Stomach (tissue), 4 donors: Measurements from ENCODE around the gene DOCK1.

Experiments
- POLR2A ChIP-seq, 4 donors: fragments of 450-650 bp; IDR thresholded peaks; one replicate each; pipeline ENCODE4 v1.6.1; 2016; ENCODE audit warnings: antibody characterized with exemption in 4 of 4, control low read depth in 2 of 4, mild to moderate bottlenecking in 1 of 4, moderate library complexity in 1 of 4
- POLR2AphosphoS5 ChIP-seq, 3 donors: sonication (generic); formaldehyde crosslinking; IDR thresholded peaks; one replicate each; pipeline ENCODE4 v1.6.1; 2016; ENCODE audit warnings: antibody characterized with exemption in 3 of 3
- TF ChIP-seq, protein P1 (sequence below), 7 experiments: fragments of 450-650 bp in 4 of 7; fragments of 200-600 bp in 3 of 7; sonication (generic) in 3 of 7; IDR thresholded peaks; one replicate each; pipeline ENCODE4 v1.5.1; 2016 to 2019; ENCODE audit warnings: antibody characterized with exemption in 7 of 7, control low read depth in 2 of 7, mild to moderate bottlenecking in 1 of 7

DNA sequence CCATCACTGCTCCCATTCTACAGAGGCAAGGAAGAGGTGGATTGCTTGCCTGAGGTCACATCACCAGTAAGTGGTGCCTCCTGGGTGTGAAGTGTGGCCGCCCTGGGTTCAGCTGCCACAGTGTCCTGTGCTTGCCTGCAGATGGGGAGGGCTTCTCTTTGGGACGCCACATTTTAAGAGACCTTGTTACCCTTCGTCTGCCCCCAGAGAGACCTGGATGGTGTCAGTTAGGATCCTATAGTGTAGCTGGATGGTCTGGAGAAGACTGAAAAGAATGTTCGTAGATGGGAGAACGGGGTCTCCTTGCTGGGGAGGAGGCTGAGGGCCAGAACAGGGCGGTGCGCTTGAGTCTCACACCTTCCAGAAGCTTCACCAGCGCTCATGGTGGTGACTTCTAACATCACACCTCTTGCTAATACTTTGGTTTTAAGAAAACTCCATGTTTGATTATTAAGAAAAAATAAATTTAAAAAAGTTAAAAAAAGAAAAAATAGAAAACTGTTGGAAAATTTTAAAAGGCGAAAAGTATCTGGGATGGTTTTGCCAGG lies 2.3 kb downstream of the DOCK1 start:
- TF ChIP-seq, protein P1, sequence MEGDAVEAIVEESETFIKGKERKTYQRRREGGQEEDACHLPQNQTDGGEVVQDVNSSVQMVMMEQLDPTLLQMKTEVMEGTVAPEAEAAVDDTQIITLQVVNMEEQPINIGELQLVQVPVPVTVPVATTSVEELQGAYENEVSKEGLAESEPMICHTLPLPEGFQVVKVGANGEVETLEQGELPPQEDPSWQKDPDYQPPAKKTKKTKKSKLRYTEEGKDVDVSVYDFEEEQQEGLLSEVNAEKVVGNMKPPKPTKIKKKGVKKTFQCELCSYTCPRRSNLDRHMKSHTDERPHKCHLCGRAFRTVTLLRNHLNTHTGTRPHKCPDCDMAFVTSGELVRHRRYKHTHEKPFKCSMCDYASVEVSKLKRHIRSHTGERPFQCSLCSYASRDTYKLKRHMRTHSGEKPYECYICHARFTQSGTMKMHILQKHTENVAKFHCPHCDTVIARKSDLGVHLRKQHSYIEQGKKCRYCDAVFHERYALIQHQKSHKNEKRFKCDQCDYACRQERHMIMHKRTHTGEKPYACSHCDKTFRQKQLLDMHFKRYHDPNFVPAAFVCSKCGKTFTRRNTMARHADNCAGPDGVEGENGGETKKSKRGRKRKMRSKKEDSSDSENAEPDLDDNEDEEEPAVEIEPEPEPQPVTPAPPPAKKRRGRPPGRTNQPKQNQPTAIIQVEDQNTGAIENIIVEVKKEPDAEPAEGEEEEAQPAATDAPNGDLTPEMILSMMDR (IDR thresholded peaks at IDR 0.05) = no peak
- no peak for TF ChIP-seq POLR2A (IDR thresholded peaks at IDR 0.05)
- no peak for TF ChIP-seq POLR2AphosphoS5 (IDR thresholded peaks at IDR 0.05)
